NCI-H2227 (cell line): Measurements from ENCODE around the gene SLC28A1.
"Not testable (repeated sequence)": the region's sequence is repeated elsewhere in the genome, so short reads cannot be mapped to it uniquely, and the experiment has no call there.

Source experiments
- DNase-seq: peaks from one replicate; lab custom pipeline; 2025; ENCODE audit not compliant: unreplicated experiment; lab: John Stamatoyannopoulos, UW

Gene SLC28A1

GRCh38 chr15:84909029-84909428 is 24.6 kb downstream of the SLC28A1 start:
- no peak for DNase-seq

- no peak for DNase-seq
Observed at GRCh38 chr15:84909782-84910181, 25.3 kb downstream of the SLC28A1 start.

GRCh38 chr15:84910928-84911623 is 26.6 kb downstream of the SLC28A1 start:
- DNase-seq, result peak; percentile 68

- DNase-seq, result no peak
Observed at GRCh38 chr15:84911879-84912660, 27.6 kb downstream of the SLC28A1 start.

GRCh38 chr15:84913360-84913723 is 28.9 kb downstream of the SLC28A1 start:
- DNase-seq, result no peak

GRCh38 chr15:84914351-84914750 is 29.9 kb downstream of the SLC28A1 start:
- DNase-seq, result no peak

- peak; percentile 58 for DNase-seq
Observed at GRCh38 chr15:84914909-84915605, 30.6 kb downstream of the SLC28A1 start.

GRCh38 chr15:84915606-84915958 is 31.1 kb downstream of the SLC28A1 start:
- no peak for DNase-seq

GRCh38 chr15:84917452-84917851 is 33.0 kb downstream of the SLC28A1 start:
- no peak for DNase-seq

GRCh38 chr15:84919106-84919667 is 34.7 kb downstream of the SLC28A1 start:
- no peak for DNase-seq

- DNase-seq, result no peak
Observed at GRCh38 chr15:84921121-84921520, 36.7 kb downstream of the SLC28A1 start.

- no peak for DNase-seq
Observed at GRCh38 chr15:84922530-84922929, 38.1 kb downstream of the SLC28A1 start.

- DNase-seq, result no peak
Observed at GRCh38 chr15:84924077-84924731, 39.7 kb downstream of the SLC28A1 start.

GRCh38 chr15:84924821-84925569 is 40.5 kb downstream of the SLC28A1 start:
- not testable (repeated sequence) for DNase-seq

GRCh38 chr15:84925906-84926305 is 41.4 kb downstream of the SLC28A1 start:
- no peak for DNase-seq

- DNase-seq, result no peak
Observed at GRCh38 chr15:84926491-84927230, 42.2 kb downstream of the SLC28A1 start.

- DNase-seq, result no peak
Observed at GRCh38 chr15:84928843-84929168, 44.3 kb downstream of the SLC28A1 start.

GRCh38 chr15:84929795-84930603 is 45.5 kb downstream of the SLC28A1 start:
- DNase-seq, result no peak
